ENCODE measurements around the gene MMD.

MMD gene

GRCh38 chr17:55345132-55345531 lies 76.5 kb downstream of the MMD start:
- no peak for DNase-seq

GRCh38 chr17:55344514-55344997 lies 77.1 kb downstream of the MMD start:
- peak; percentile 11 to 83 for DNase-seq

- no peak for DNase-seq
Observed at GRCh38 chr17:55343900-55344513, 77.6 kb downstream of the MMD start.

- no peak for DNase-seq
Observed at GRCh38 chr17:55342800-55343585, 78.6 kb downstream of the MMD start.
